Measurements from ENCODE around the gene LBHD1.

The LBHD1 gene

GRCh38 chr11:62613291-62613778, 58.7 kb downstream of the LBHD1 start:
- DNase-seq = no peak

Data from MV-4-11 (cell line).